ENCODE results near the gene PDIK1L. TPM values are rescaled to one million over a fixed set of nuclear protein-coding genes. Genes with fewer than 3 reads are reported as not detected.

The PDIK1L gene
- 13.8 and 29.1 TPM in 2 replicates for total RNA-seq (2011; cell fraction: chromatin; rRNA removed; ENCODE audit: low replicate concordance)
- 6.7 and 10.4 TPM in 2 replicates for total RNA-seq (2011; cell fraction: nucleolus; rRNA removed)
- 15.9 and 18.4 TPM in 2 replicates for total RNA-seq (2011; cell fraction: nucleoplasm; rRNA removed)
- 12.8 and 13.7 TPM in 2 replicates for total RNA-seq (2014; rRNA removed)
- total RNA-seq (2014; rRNA removed; fragmentation: Illumina TruSeq; extraction: Trizol), result 30.2 and 36.1 TPM in 2 replicates
- 21.6 and 23.3 TPM in 2 replicates for total RNA-seq (2015; rRNA removed; fragmentation: Illumina TruSeq; extraction: Trizol)
- total RNA-seq (2021), result 26.3 TPM in 2 replicates
- polyA plus RNA-seq (2011; rRNA removed), result 23.8 and 24.5 TPM in 2 replicates
- 3.7 and 9.8 TPM in 2 replicates for polyA plus RNA-seq (2011; cell fraction: cytosol; rRNA removed)
- polyA plus RNA-seq (2011; cell fraction: nucleus; rRNA removed), result 7.5 and 9.5 TPM in 2 replicates
- 13.0 and 15.6 TPM in 2 replicates for polyA plus RNA-seq (2012)
- polyA plus RNA-seq (2014; fragmentation: Illumina TruSeq; extraction: Trizol), result 19.8 and 20.0 TPM in 2 replicates
- 10 to 100 TPM; 14.7 to 21.5 TPM for polyA plus RNA-seq (2014; fragmentation: Nextera tagmentation; extraction: Ambion mirVana)
- 13.6 and 13.9 TPM in 2 replicates for polyA plus RNA-seq (2014; rRNA removed)
- 49.3 and 52.4 TPM in 2 replicates for polyA minus RNA-seq (2011; rRNA and poly(A)+ RNA removed)
- 17.2 and 17.6 TPM in 2 replicates for polyA minus RNA-seq (2011; cell fraction: cytosol; rRNA and poly(A)+ RNA removed)
- 4.3 and 10.4 TPM in 2 replicates for polyA minus RNA-seq (2011; cell fraction: nucleus; rRNA and poly(A)+ RNA removed)
- percentile 92 among the genes with signal in this experiment for Bru-seq, nascent RNA
- percentile 91 among the genes with signal in this experiment for BruChase-seq, experiment 1, labeled RNA remaining after a 2-hour chase
- BruChase-seq, experiment 2, labeled RNA remaining after a 6-hour chase, result percentile 92 among the genes with signal in this experiment
- long read RNA-seq, experiment 1, full-length matches to known transcripts, result 88 of 129 reads
- long read RNA-seq, experiment 1, partial matches to known transcripts, result 14 of 129 reads
- long read RNA-seq, experiment 1, other reads (novel, unspliced or antisense), result 27 of 129 reads
- long read RNA-seq, experiment 2, partial matches to known transcripts, result 0 of 18 reads
- long read RNA-seq, experiment 2, other reads (novel, unspliced or antisense), result 17 of 18 reads
- long read RNA-seq, experiment 3, full-length matches to known transcripts, result 8 of 9 reads
- long read RNA-seq, experiment 3, partial matches to known transcripts, result 1 of 9 reads
- long read RNA-seq, experiment 3, other reads (novel, unspliced or antisense), result 0 of 9 reads

DNA sequence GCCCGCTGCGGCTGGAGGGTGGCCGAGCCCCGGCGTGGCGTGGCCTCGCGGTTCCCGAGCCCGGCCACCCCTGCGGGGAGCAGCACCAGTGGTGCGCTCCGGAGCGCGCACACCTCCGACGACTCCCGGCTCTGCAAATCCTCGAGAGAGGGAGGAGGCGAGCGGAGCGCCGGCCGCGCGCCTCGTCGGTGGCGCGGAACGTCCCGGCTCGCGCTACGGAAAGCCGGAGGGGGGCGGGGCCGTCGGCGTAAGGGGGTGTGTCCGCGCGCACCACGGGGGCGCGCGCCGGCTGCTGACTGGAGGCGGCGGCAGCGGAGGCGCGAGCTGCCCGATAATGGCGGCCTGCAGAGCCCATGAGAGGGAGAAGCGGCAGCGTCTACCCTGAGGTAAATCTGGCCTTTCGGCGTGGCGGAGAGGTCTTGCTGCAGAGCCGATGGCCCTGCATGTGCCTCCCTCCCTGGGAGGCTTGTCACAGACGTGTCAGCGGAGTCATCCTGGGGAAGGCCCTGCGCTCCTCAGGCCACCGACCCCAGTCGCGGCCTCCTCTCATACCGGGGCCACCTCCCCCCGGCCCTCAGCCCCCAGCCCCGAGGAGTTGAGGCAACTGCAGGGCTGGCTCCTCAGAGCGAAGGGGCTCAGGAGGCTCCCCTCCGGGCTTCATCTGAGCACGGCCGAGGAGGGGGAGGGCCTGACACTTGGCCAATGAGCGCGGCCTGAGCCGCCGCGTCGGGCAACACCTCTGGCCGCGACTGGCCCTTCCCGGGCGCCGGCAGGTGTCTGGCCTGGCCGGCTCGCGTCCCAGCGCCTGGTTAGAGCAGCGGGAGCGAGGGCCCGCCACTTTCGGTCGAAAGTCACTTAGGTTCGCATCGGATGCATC is at the start of gene PDIK1L:
Gene PDIK1L (plus strand): TSS at position 295 of the 877 bp plus-strand sequence. CDS start 2,485 bp downstream, outside the sequence.
- peak within 1 kb of the TSS; percentile 80 for H2AFZ ChIP-seq (ENCODE audit: low read depth, low read length)
- no peaks in the 10 kb centered on the region for H3K27me3 ChIP-seq (ENCODE audit: control insufficient read depth in 2 of 2, insufficient read depth in 2 of 2, low read length in 2 of 2)
- H3K36me3 ChIP-seq (ENCODE audit: control insufficient read depth, insufficient read depth, low read length), result peaks cover 31% of the 10 kb centered on the region
- no peaks in the 10 kb centered on the region for H3K9me1 ChIP-seq (ENCODE audit: control insufficient read depth, insufficient read depth, low read length)
- peaks cover 62% of the 10 kb centered on the region for H3K79me2 ChIP-seq (ENCODE audit: control insufficient read depth, insufficient read depth, low read length)
- H3K4me1 ChIP-seq (replicated peaks in 1 of 2; ENCODE audit: control insufficient read depth in 2 of 2, insufficient read depth in 2 of 2, low read length in 2 of 2), result peaks cover 13 to 29% of the 10 kb centered on the region in 2 experiments
- no peaks in the 10 kb centered on the region for H4K20me1 ChIP-seq (replicated peaks; ENCODE audit: control insufficient read depth, insufficient read depth, low read length)
- H3K4me3 ChIP-seq, result peak within 1 kb of the TSS; percentile 94
- DNase-seq (ENCODE audit: extremely low read depth in 1 of 4, low spot score in 3 of 4), result peak; percentile 90 to 98 (median 94)
- no TSS peak for BruUV-seq (replicated peaks)
- no peaks in the 10 kb centered on the region for H3K9me3 ChIP-seq (replicated peaks; ENCODE audit: control insufficient read depth, insufficient read depth, low read depth, low read length)
- peak within 1 kb of the TSS; percentile 99 for H3K4me2 ChIP-seq (ENCODE audit: insufficient read depth, low read length)
- intact Hi-C loops (cut with micrococcal nuclease), result loop anchor here (1.0 to 5.0 kb wide), 3 partner anchors 15 to 211 kb away; no protein-coding TSS in a partner anchor
- H3K9ac ChIP-seq (ENCODE audit: insufficient read depth in 1 of 2, low read depth in 2 of 2, low read length in 2 of 2), result peak within 1 kb of the TSS; percentile 86 to 98
- peak; percentile 85 for ATAC-seq
- in situ Hi-C loops (cut with MboI), result no loop called here
- POLR2A ChIA-PET, result interaction anchor here (0.6 to 8.2 kb wide), 11 partner anchors 8 to 216 kb away, joined by 3 to 107 read pairs (median 3); no protein-coding TSS in a partner anchor
- H3K27ac ChIP-seq (ENCODE audit: extremely low read depth, low read depth, low read length), result peak within 1 kb of the TSS; percentile 92
- peak; percentile 82 for FAIRE-seq
- WGBS (ENCODE audit: insufficient coverage, low coverage, missing lambda C conversion rate), result 2% methylated on average over 83 of the region's 96 CpGs
- CTCF ChIA-PET (ENCODE audit: low intra/inter-chr PET ratio), result interaction anchor here (0.6 to 1.3 kb wide), 2 partner anchors 75 to 208 kb away, joined by 3 to 7 read pairs; no protein-coding TSS in a partner anchor
- TF ChIP-seq, protein P1, sequence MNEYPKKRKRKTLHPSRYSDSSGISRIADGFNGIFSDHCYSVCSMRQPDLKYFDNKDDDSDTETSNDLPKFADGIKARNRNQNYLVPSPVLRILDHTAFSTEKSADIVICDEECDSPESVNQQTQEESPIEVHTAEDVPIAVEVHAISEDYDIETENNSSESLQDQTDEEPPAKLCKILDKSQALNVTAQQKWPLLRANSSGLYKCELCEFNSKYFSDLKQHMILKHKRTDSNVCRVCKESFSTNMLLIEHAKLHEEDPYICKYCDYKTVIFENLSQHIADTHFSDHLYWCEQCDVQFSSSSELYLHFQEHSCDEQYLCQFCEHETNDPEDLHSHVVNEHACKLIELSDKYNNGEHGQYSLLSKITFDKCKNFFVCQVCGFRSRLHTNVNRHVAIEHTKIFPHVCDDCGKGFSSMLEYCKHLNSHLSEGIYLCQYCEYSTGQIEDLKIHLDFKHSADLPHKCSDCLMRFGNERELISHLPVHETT (CRISPR knock-in tag; conservative IDR thresholded peaks at IDR 0.05 in 1 of 2, IDR thresholded peaks at IDR 0.05 in 1 of 2), result peak in 1 of 2 experiments; percentile 88; a peak in 2 of 4 replicates
- no peak for TF ChIP-seq FOXM1 (IDR thresholded peaks at IDR 0.05; ENCODE audit: low read depth)
- 0 out of 2 replicates have a peak, but pooled peaks have one; percentile 53 for TF ChIP-seq FOXM1 (CRISPR knock-in tag; IDR thresholded peaks at IDR 0.05; ENCODE audit: low read depth)
- TF ChIP-seq, protein P2, sequence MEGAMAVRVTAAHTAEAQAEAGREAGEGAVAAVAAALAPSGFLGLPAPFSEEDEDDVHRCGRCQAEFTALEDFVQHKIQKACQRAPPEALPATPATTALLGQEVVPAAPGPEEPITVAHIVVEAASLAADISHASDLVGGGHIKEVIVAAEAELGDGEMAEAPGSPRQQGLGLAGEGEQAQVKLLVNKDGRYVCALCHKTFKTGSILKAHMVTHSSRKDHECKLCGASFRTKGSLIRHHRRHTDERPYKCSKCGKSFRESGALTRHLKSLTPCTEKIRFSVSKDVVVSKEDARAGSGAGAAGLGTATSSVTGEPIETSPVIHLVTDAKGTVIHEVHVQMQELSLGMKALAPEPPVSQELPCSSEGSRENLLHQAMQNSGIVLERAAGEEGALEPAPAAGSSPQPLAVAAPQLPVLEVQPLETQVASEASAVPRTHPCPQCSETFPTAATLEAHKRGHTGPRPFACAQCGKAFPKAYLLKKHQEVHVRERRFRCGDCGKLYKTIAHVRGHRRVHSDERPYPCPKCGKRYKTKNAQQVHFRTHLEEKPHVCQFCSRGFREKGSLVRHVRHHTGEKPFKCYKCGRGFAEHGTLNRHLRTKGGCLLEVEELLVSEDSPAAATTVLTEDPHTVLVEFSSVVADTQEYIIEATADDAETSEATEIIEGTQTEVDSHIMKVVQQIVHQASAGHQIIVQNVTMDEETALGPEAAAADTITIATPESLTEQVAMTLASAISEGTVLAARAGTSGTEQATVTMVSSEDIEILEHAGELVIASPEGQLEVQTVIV (CRISPR knock-in tag; IDR thresholded peaks at IDR 0.05; ENCODE audit: borderline replicate concordance), result no peak
- TF ChIP-seq, protein P3, sequence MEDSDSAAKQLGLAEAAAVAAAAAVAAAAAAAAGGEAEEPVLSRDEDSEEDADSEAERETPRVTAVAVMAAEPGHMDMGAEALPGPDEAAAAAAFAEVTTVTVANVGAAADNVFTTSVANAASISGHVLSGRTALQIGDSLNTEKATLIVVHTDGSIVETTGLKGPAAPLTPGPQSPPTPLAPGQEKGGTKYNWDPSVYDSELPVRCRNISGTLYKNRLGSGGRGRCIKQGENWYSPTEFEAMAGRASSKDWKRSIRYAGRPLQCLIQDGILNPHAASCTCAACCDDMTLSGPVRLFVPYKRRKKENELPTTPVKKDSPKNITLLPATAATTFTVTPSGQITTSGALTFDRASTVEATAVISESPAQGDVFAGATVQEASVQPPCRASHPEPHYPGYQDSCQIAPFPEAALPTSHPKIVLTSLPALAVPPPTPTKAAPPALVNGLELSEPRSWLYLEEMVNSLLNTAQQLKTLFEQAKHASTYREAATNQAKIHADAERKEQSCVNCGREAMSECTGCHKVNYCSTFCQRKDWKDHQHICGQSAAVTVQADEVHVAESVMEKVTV (CRISPR knock-in tag; IDR thresholded peaks at IDR 0.05), result 0 out of 2 replicates have a peak, but pooled peaks have one; percentile 24
- TF ChIP-seq, protein P4, sequence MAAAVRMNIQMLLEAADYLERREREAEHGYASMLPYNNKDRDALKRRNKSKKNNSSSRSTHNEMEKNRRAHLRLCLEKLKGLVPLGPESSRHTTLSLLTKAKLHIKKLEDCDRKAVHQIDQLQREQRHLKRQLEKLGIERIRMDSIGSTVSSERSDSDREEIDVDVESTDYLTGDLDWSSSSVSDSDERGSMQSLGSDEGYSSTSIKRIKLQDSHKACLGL (CRISPR knock-in tag; IDR thresholded peaks at IDR 0.05; ENCODE audit: borderline replicate concordance, poor library complexity, severe bottlenecking), result peak; percentile 55
- TF ChIP-seq MTA1 (IDR thresholded peaks at IDR 0.05; ENCODE audit: borderline replicate concordance), result no peak
